HepG2 (cell line): ENCODE measurements around the gene SLC25A38. TPM values are rescaled to one million over a fixed set of nuclear protein-coding genes. Genes with fewer than 3 reads are reported as not detected.
A peak's percentile ranks its signal among the peaks of the same experiment; 100 is the strongest.

Experiments
- ATF5 ChIP-seq: sonication (generic); formaldehyde crosslinking; IDR thresholded peaks from 2 replicates; pipeline ENCODE4 v1.4.0; 2020; ENCODE audit warnings: mild to moderate bottlenecking, low read depth, missing genetic modification reagents
- ATF6 ChIP-seq: sonication (generic); formaldehyde crosslinking; conservative IDR thresholded peaks from 2 replicates; pipeline ENCODE4 v1.4.0; 2020; ENCODE audit warnings: missing genetic modification reagents
- FOXK1 ChIP-seq: sonication (generic); formaldehyde crosslinking; IDR thresholded peaks from 2 replicates; pipeline ENCODE4 v1.4.0; 2020; ENCODE audit warnings: low read depth, missing genetic modification reagents, borderline replicate concordance
- IRF9 ChIP-seq: sonication (generic); formaldehyde crosslinking; IDR thresholded peaks from 2 replicates; pipeline ENCODE4 v1.8.0; 2022; ENCODE audit warnings: missing genetic modification reagents, mild to moderate bottlenecking, borderline replicate concordance
- MTF1 ChIP-seq: sonication (generic); formaldehyde crosslinking; IDR thresholded peaks from 2 replicates; pipeline ENCODE4 v1.5.0; 2020; ENCODE audit warnings: missing genetic modification reagents
- NFATC3 ChIP-seq: sonication (generic); formaldehyde crosslinking; IDR thresholded peaks from 2 replicates; pipeline ENCODE4 v1.5.1; 2020; ENCODE audit warnings: mild to moderate bottlenecking, missing genetic modification reagents
- TCF12 ChIP-seq, 2 experiments: fragments of 450-650 bp in 1 of 2; sonication (generic) in 1 of 2; formaldehyde crosslinking in 1 of 2; IDR thresholded peaks; 2 replicates each; pipeline versions ENCODE4 v1.6.1 to v1.8.0; 2017 to 2022; ENCODE audit warnings: antibody characterized with exemption in 1 of 2, mild to moderate bottlenecking in 1 of 2, missing genetic modification reagents in 1 of 2, moderate library complexity in 1 of 2
- TEAD3 ChIP-seq: optimal IDR thresholded peaks from 2 replicates; pipeline ENCODE3; 2016; ENCODE audit warnings: borderline replicate concordance
- U2AF1 ChIP-seq: fragments of 200-400 bp; formaldehyde crosslinking; optimal IDR thresholded peaks from 2 replicates; pipeline ENCODE3; 2017; ENCODE audit warnings: mild to moderate bottlenecking, low read depth, low read length
- ZFP36L1 ChIP-seq: sonication (generic); formaldehyde crosslinking; IDR thresholded peaks from 2 replicates; pipeline ENCODE4 v1.8.0; 2022; ENCODE audit warnings: mild to moderate bottlenecking, missing genetic modification reagents, moderate library complexity
- ZFYVE20 ChIP-seq: sonication (generic); formaldehyde crosslinking; IDR thresholded peaks from 2 replicates; pipeline ENCODE4 v1.8.0; 2023; ENCODE audit warnings: low read depth, mild to moderate bottlenecking, moderate library complexity, missing genetic modification reagents, borderline replicate concordance
- ZNF230 ChIP-seq: sonication (generic); formaldehyde crosslinking; IDR thresholded peaks from 2 replicates; pipeline ENCODE4 v1.4.0; 2020; ENCODE audit warnings: mild to moderate bottlenecking, missing genetic modification reagents
- ZNF263 ChIP-seq: sonication (generic); formaldehyde crosslinking; IDR thresholded peaks from 2 replicates; pipeline ENCODE4 v1.4.0; 2020; ENCODE audit warnings: missing genetic modification reagents
- ZNF530 ChIP-seq: sonication (generic); formaldehyde crosslinking; IDR thresholded peaks from 2 replicates; pipeline ENCODE4 v1.5.0; 2020; ENCODE audit warnings: low read depth, mild to moderate bottlenecking, missing genetic modification reagents
- ZNF746 ChIP-seq: sonication (generic); formaldehyde crosslinking; IDR thresholded peaks from 2 replicates; pipeline ENCODE4 v1.8.0; 2022; ENCODE audit warnings: mild to moderate bottlenecking, missing genetic modification reagents
- polyA plus RNA-seq, 8 experiments: library from polyadenylated mRNA; depleted of rRNA in 3 of 8; stranded (reverse) in 7 of 8; unstranded in 1 of 8; fragments of >200 nt; fragmentation: Illumina TruSeq in 4 of 8; extraction: Trizol in 4 of 8; gene quantifications; 2 replicates each; pipeline versions ENCODE4 v1.2.1 to v1.2.3, GENCODE V29; 2011 to 2016; ENCODE audit warnings: low read depth in 4 of 8, missing spikeins in 1 of 8, mixed read lengths in 1 of 8; ENCODE audit not compliant: insufficient read depth in 1 of 8
- total RNA-seq, 5 experiments: library from RNA; depleted of rRNA; stranded (reverse); fragments of >200 nt; fragmentation: Illumina TruSeq; extraction: Trizol; gene quantifications; 2 replicates each; pipeline ENCODE4 v1.2.3, GENCODE V29; 2016; ENCODE audit warnings: low read depth in 1 of 5
- TF ChIP-seq, protein P1 (sequence below): sonication (generic); formaldehyde crosslinking; IDR thresholded peaks from 2 replicates; pipeline ENCODE4 v1.4.0; 2020; ENCODE audit warnings: missing genetic modification reagents
- TF ChIP-seq, protein P2 (sequence below): sonication (generic); formaldehyde crosslinking; IDR thresholded peaks from 2 replicates; pipeline ENCODE4 v1.8.0; 2022; ENCODE audit warnings: missing genetic modification reagents, low read depth, mild to moderate bottlenecking, borderline replicate concordance
- TF ChIP-seq, protein P3 (sequence below): sonication (generic); formaldehyde crosslinking; IDR thresholded peaks from 2 replicates; pipeline ENCODE4 v1.5.1; 2020; ENCODE audit warnings: missing genetic modification reagents, mild to moderate bottlenecking, borderline replicate concordance
- TF ChIP-seq, protein P4 (sequence below): sonication (generic); formaldehyde crosslinking; IDR thresholded peaks from 2 replicates; pipeline ENCODE4 v1.5.1; 2020; ENCODE audit warnings: missing genetic modification reagents, mild to moderate bottlenecking, borderline replicate concordance

The SLC25A38 gene
- total and polyA plus RNA-seq, 2 of the 13 experiments (the other 11 are each of a cell fraction or from before 2014, with no cell fraction given) = 32.5 to 35.4 TPM

DNA sequence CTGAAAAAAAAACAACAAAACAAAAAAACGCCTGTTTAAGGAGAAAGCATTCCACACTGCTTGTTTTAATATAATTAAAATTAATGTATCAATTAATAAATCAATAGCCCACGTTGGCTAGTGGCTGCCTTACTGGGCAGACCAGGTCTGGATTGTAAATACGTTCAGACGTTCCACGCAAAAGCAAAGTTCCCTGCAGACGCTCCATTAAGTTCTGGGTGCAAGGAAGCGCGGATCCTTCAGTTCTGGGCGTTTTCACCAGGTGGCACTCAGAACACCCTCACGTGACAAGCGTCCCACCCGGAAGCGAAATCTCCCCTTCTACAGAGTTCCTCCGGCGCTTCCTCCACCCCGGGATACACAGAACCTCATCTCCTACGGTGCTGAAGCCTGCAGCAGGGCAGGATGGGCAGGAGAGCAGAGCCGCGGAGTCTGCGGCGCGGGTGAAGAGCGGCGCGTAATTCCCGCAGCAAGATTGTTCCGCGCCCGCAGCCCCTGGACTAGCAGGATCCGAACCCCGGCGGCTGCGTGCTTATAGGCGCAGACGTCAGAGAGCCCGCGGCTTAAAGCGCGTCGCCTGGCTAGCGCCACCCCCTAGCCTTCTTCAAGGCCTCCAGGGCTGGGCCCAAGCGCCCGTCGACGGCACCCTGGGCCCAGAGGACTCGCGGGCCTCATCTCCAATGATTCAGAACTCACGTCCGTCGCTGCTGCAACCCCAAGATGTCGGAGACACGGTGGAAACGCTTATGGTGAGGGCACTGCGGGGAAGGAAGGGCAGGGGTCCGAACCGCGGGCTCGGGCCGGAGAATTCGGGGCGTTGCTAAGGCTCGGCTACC is at the start of gene SLC25A38 (continued):
- TF ChIP-seq TCF12 (IDR thresholded peaks at IDR 0.05) = no peak
- TF ChIP-seq TCF12 (CRISPR knock-in tag; IDR thresholded peaks at IDR 0.05) = no peak
- TF ChIP-seq ZNF530 = no peak
- TF ChIP-seq ZNF230 (CRISPR knock-in tag) = no peak; the same call in 1 of the 2 replicates
- peak; percentile 48; the same call in 1 of the 2 replicates for TF ChIP-seq FOXK1 (CRISPR knock-in tag)
- no peak for TF ChIP-seq U2AF1
- TF ChIP-seq NFATC3 = peak; percentile 40; the same call in 1 of the 2 replicates
- no peak for TF ChIP-seq TEAD3
- TF ChIP-seq IRF9 (CRISPR knock-in tag) = no peak
- no peak for TF ChIP-seq ZFYVE20 (CRISPR knock-in tag)
- peak; percentile 46; the same call in 1 of the 2 replicates for TF ChIP-seq ZNF263 (CRISPR knock-in tag)
- no peak for TF ChIP-seq ZFP36L1 (CRISPR knock-in tag)
- TF ChIP-seq, protein P1, sequence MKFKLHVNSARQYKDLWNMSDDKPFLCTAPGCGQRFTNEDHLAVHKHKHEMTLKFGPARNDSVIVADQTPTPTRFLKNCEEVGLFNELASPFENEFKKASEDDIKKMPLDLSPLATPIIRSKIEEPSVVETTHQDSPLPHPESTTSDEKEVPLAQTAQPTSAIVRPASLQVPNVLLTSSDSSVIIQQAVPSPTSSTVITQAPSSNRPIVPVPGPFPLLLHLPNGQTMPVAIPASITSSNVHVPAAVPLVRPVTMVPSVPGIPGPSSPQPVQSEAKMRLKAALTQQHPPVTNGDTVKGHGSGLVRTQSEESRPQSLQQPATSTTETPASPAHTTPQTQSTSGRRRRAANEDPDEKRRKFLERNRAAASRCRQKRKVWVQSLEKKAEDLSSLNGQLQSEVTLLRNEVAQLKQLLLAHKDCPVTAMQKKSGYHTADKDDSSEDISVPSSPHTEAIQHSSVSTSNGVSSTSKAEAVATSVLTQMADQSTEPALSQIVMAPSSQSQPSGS (CRISPR knock-in tag) = peak; percentile 56; the same call in 1 of the 2 replicates
- TF ChIP-seq, protein P2, sequence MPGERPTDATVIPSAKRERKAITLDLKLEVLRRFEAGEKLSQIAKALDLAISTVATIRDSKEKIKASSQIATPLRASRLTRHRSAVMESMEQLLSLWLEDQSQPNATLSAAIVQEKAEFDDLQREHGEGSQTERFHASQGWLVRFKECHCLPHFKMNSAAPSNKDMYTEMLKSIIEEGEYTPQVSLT = no peak; the same call in 1 of the 2 replicates
- peak; percentile 56; the same call in 1 of the 2 replicates for TF ChIP-seq ATF5 (CRISPR knock-in tag)
- TF ChIP-seq, protein P3, sequence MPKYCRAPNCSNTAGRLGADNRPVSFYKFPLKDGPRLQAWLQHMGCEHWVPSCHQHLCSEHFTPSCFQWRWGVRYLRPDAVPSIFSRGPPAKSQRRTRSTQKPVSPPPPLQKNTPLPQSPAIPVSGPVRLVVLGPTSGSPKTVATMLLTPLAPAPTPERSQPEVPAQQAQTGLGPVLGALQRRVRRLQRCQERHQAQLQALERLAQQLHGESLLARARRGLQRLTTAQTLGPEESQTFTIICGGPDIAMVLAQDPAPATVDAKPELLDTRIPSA = no peak
- no peak for TF ChIP-seq MTF1 (CRISPR knock-in tag)
- no peak for TF ChIP-seq ATF6 (CRISPR knock-in tag)
- no peak for TF ChIP-seq ZNF746 (CRISPR knock-in tag)
- TF ChIP-seq, protein P4, sequence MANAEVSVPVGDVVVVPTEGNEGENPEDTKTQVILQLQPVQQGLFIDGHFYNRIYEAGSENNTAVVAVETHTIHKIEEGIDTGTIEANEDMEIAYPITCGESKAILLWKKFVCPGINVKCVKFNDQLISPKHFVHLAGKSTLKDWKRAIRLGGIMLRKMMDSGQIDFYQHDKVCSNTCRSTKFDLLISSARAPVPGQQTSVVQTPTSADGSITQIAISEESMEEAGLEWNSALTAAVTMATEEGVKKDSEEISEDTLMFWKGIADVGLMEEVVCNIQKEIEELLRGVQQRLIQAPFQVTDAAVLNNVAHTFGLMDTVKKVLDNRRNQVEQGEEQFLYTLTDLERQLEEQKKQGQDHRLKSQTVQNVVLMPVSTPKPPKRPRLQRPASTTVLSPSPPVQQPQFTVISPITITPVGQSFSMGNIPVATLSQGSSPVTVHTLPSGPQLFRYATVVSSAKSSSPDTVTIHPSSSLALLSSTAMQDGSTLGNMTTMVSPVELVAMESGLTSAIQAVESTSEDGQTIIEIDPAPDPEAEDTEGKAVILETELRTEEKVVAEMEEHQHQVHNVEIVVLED = peak; percentile 63; the same call in 1 of the 2 replicates
